GM19397 (cell line): ENCODE data around the gene JDP2.
A peak's percentile ranks its signal among the peaks of the same experiment; 100 is the strongest.

Experiments
- ATAC-seq: cut with Tn5 transposase; IDR thresholded peaks from one replicate; pipeline ENCODE4 v1.9.1; 2021; ENCODE audit warnings: mild to moderate bottlenecking, moderate library complexity; ENCODE audit not compliant: unreplicated experiment

JDP2 gene

GRCh38 chr14:75477881-75478280, 50.1 kb downstream of the JDP2 start:
- ATAC-seq, result no peak

GRCh38 chr14:75479770-75480600, 52.2 kb downstream of the JDP2 start:
- no peak for ATAC-seq

- no peak for ATAC-seq
Measured at GRCh38 chr14:75482366-75482765, 54.5 kb downstream of the JDP2 start.

- no peak for ATAC-seq
Measured at GRCh38 chr14:75484711-75485429, 57.0 kb downstream of the JDP2 start.

GRCh38 chr14:75486318-75486717, 58.5 kb downstream of the JDP2 start:
- no peak for ATAC-seq

- peak; percentile 69 for ATAC-seq
Measured at GRCh38 chr14:75487155-75487671, 59.4 kb downstream of the JDP2 start.

GRCh38 chr14:75489480-75489837, 61.6 kb downstream of the JDP2 start:
- ATAC-seq, result no peak

- ATAC-seq, result no peak
Measured at GRCh38 chr14:75491376-75491978, 63.7 kb downstream of the JDP2 start.

- ATAC-seq, result no peak
Measured at GRCh38 chr14:75492832-75493591, 65.2 kb downstream of the JDP2 start.

GRCh38 chr14:75493592-75494087, 65.8 kb downstream of the JDP2 start:
- no peak for ATAC-seq

GRCh38 chr14:75494896-75495295, 67.1 kb downstream of the JDP2 start:
- no peak for ATAC-seq

- no peak for ATAC-seq
Measured at GRCh38 chr14:75495399-75495798, 67.6 kb downstream of the JDP2 start.

- ATAC-seq, result no peak
Measured at GRCh38 chr14:75495882-75496281, 68.1 kb downstream of the JDP2 start.

GRCh38 chr14:75496755-75497154, 68.9 kb downstream of the JDP2 start:
- no peak for ATAC-seq

GRCh38 chr14:75497191-75497590, 69.4 kb downstream of the JDP2 start:
- ATAC-seq, result no peak

- no peak for ATAC-seq
Measured at GRCh38 chr14:75497701-75498100, 69.9 kb downstream of the JDP2 start.

GRCh38 chr14:75499084-75499875, 71.5 kb downstream of the JDP2 start:
- peak; percentile 53 for ATAC-seq

- no peak for ATAC-seq
Measured at GRCh38 chr14:75501080-75501479, 73.3 kb downstream of the JDP2 start.

GRCh38 chr14:75504411-75504810, 76.6 kb downstream of the JDP2 start:
- no peak for ATAC-seq

- ATAC-seq, result no peak
Measured at GRCh38 chr14:75506930-75507329, 79.1 kb downstream of the JDP2 start.
